Stimulated activated CD4-positive, alpha-beta T cell treated with anti-CD3 and anti-CD28 coated beads, Interleukin-12 subunit alpha, Interleukin-12 subunit beta, amount 100 ng/mL, for 48 hours (primary cell): Measurements from ENCODE around the gene PHACTR2.
"Not testable (repeated sequence)": the region's sequence is repeated elsewhere in the genome, so short reads cannot be mapped to it uniquely, and the experiment has no call there.

Experiments
- DNase-seq, 3 donors: peaks; one replicate each; pipeline ENCODE4 v3.0.0-alpha.2; 2020; ENCODE audit warnings: low read depth in 2 of 3, low spot score in 1 of 3

The PHACTR2 gene

GRCh38 chr6:143761074-143761473 is 83.3 kb downstream of the PHACTR2 start:
- DNase-seq: no peak

- DNase-seq: no peak
Observed at GRCh38 chr6:143762126-143762525, 84.4 kb downstream of the PHACTR2 start.

GRCh38 chr6:143765422-143766184 is 87.8 kb downstream of the PHACTR2 start:
- no peak for DNase-seq

- DNase-seq: no peak
Observed at GRCh38 chr6:143766185-143766553, 88.4 kb downstream of the PHACTR2 start.

GRCh38 chr6:143767433-143767832 is 89.7 kb downstream of the PHACTR2 start:
- no peak for DNase-seq

- no peak for DNase-seq
Observed at GRCh38 chr6:143772116-143773086, 94.6 kb downstream of the PHACTR2 start.

- no peak for DNase-seq
Observed at GRCh38 chr6:143773506-143774150, 95.9 kb downstream of the PHACTR2 start.

- no peak for DNase-seq
Observed at GRCh38 chr6:143774347-143774746, 96.6 kb downstream of the PHACTR2 start.

GRCh38 chr6:143775336-143775735 is 97.6 kb downstream of the PHACTR2 start:
- no peak for DNase-seq

- DNase-seq: no peak
Observed at GRCh38 chr6:143778926-143779325, 101.2 kb downstream of the PHACTR2 start.

GRCh38 chr6:143782481-143782880 is 104.7 kb downstream of the PHACTR2 start:
- no peak for DNase-seq

- no peak for DNase-seq
Observed at GRCh38 chr6:143783077-143783476, 105.3 kb downstream of the PHACTR2 start.

- DNase-seq: no peak
Observed at GRCh38 chr6:143784316-143784715, 106.6 kb downstream of the PHACTR2 start.

- DNase-seq: not testable (repeated sequence)
Observed at GRCh38 chr6:143786371-143786770, 108.6 kb downstream of the PHACTR2 start.

- no peak for DNase-seq
Observed at GRCh38 chr6:143792402-143793279, 114.9 kb downstream of the PHACTR2 start.

- DNase-seq: no peak
Observed at GRCh38 chr6:143793280-143793619, 115.5 kb downstream of the PHACTR2 start.

GRCh38 chr6:143796551-143796950 is 118.8 kb downstream of the PHACTR2 start:
- DNase-seq: not testable (repeated sequence)

- not testable (repeated sequence) for DNase-seq
Observed at GRCh38 chr6:143798487-143798886, 120.7 kb downstream of the PHACTR2 start.

GRCh38 chr6:143802833-143803565 is 125.2 kb downstream of the PHACTR2 start:
- DNase-seq: no peak
